Articular chondrocyte of knee joint (primary cell): ENCODE measurements around the gene SKIC3. TPM values are rescaled to one million over a fixed set of nuclear protein-coding genes. Genes with fewer than 3 reads are reported as not detected.

Experiments
- small RNA-seq: library from RNA; depleted of rRNA; stranded (forward); fragments of <200 nt; gene quantifications from one replicate; pipeline ENCODE3, GENCODE V24; 2012
- total RNA-seq: library from RNA; depleted of rRNA; stranded (reverse); fragments of >200 nt; gene quantifications from 2 replicates; pipeline ENCODE4 v1.2.3, GENCODE V29; 2012

Gene SKIC3
- total RNA-seq, result 159 and 165 TPM in 2 replicates

DNA sequence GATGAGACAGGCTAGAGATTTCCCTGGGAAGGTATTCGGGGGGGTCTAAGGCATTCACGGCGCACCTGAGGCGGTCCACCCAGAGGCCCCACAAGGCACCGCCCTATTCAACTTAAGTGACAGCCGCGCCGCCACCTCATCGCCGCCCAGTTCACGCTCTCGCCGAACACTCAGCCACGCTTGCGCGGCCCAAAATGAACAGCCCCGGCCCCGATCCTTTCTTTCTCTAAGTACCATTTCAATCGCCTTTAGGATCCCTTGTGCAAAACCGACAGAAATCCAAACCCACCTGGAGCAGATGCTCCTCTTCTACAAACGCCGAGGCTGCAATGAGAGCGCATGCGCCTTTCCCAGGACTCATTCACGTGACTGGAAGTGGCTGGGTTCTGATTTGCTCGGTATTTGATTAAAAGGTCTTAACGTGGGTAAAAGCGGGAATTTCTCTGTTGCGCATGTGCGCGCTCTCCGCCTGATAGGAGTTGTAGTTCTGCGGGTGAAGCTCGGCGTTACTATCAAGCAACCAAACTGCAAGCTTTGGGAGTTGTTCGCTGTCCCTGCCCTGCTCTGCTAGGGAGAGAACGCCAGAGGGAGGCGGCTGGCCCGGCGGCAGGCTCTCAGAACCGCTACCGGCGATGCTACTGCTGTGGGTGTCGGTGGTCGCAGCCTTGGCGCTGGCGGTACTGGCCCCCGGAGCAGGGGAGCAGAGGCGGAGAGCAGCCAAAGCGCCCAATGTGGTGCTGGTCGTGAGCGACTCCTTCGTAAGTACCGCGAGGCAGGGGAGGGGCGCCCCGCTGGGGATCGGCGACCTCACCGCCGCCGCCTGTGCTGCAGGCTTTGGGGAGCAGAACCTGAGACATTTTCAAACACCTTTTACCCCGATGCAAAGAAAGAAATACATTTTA, at the start of gene SKIC3, which contains the start of gene ARSK:
Gene SKIC3 (minus strand): TSS at position 331 of the 902 bp plus-strand sequence. CDS start 7,827 bp downstream, outside the sequence.
Gene ARSK (plus strand): TSS at position 455 of the 902 bp plus-strand sequence. CDS start 178 bp downstream, at position 633.

Small RNA genes within 50 kb of the gene (small RNA-seq; reads per million reads assigned to genes)
- gene RNU6-308P, result not detected

Other genes starting within 250 kb of the SKIC3 start
- not detected in 2 replicates for gene FAM81B, start 163.6 kb downstream of the SKIC3 start, total RNA-seq
- gene ARSK, start 124 bp upstream of the SKIC3 start, total RNA-seq, result 10.4 and 10.5 TPM in 2 replicates
- gene GPR150, start 65.1 kb upstream of the SKIC3 start, total RNA-seq, result under 0.01 TPM in 1 of 2 replicates, not detected in the other
- 3.4 and 4.1 TPM in 2 replicates for gene RFESD, start 91.8 kb upstream of the SKIC3 start, total RNA-seq
- 0.11 and 1.7 TPM in 2 replicates for gene SPATA9, start 128.0 kb upstream of the SKIC3 start, total RNA-seq
- gene RHOBTB3, start 176.4 kb upstream of the SKIC3 start, total RNA-seq, result 279 and 344 TPM in 2 replicates